HL-60/S4 (cell line): Measurements from ENCODE around the gene ADSL.

ENCODE experiments used
- in situ Hi-C: fragments of 300-500 bp; cut with MboI; formaldehyde crosslinking; loops from 2 replicates; pipeline ENCODE4 v1.14.3; 2022; ENCODE audit warnings: low sequenced_read_pairs

The ADSL gene

GRCh38 chr22:40403141-40403540, 56.8 kb downstream of the ADSL start:
- in situ Hi-C loops, result no loop called here

GRCh38 chr22:40403651-40404050, 57.4 kb downstream of the ADSL start:
- in situ Hi-C loops, result no loop called here

DNA sequence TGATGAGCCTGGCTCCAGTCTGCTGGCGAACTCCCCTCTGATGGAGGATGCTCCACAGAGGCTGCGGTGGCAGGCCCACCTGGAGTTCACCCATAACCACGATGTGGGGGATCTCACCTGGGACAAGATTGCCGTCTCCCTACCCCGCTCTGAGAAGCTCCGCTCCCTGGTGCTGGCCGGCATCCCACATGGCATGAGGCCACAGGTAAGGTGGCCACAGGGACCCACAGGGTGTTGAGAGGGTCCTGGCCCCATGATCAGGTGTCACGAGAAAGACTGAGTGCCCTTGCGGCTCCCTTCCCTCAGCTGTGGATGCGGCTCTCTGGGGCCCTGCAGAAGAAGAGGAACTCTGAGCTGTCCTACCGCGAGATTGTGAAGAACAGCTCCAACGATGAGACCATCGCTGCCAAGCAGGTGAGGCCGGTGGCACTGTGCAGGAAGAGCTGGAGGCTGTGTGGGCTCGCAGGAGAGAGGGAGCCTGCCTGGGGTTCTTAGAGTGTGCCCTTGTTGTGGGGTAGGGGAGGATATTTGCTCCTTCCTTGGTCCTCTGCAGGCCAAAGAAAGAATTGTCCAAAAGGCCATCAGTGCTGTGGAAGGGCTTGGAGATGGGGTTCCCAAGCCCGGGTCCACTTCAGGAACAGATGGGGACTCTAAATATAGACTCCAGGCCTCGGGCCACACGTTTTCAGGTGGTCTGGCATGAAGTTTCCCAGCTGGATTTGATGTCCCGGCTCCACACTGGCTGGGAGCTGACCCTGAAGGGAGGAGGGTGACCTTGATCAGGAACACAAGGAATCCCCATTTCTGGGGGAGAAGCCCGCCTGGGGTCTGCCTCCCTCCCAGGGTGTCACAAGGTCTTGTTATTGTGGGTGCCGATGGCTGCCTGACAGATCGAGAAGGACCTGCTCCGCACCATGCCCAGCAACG, 58.2 kb downstream of the ADSL start:
- in situ Hi-C loops, result no loop called here

DNA sequence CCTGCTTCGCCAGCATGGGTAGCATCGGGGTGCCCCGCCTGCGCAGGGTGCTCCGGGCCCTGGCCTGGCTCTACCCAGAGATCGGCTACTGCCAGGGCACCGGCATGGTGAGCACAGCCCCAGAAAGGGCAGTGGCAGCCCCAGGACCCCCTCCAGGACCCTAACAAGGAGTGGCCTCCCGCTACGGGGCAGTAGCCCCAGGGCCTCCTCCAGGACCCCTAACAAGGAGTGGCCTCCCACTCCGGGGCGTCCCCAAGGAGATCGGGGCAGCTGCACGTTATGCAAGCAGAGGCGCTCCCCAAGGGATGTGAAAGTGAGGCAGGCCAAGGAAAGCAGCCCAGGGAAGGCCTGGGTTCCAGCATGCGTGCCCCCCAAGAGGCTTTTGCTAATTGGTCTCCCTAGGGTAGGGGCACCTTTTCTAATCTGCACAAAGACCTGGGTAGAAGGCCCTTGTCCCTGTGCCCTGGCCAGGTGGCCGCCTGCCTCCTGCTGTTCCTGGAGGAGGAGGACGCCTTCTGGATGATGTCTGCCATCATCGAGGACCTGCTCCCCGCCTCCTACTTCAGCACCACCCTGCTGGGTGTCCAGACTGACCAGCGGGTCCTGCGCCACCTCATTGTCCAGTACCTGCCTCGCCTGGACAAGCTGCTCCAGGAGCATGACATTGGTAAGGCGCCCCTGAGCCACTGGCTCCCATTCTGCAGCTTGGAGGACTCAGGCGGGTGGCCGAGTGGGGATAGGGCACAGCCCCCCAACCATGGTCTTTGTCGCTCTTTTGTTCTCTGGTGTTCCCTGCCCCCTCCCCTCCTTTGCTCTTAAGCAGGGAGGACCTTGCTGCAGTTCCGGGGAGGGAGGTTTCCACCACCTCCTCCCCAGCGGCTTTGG, 59.1 kb downstream of the ADSL start:
- in situ Hi-C loops, result no loop called here

DNA sequence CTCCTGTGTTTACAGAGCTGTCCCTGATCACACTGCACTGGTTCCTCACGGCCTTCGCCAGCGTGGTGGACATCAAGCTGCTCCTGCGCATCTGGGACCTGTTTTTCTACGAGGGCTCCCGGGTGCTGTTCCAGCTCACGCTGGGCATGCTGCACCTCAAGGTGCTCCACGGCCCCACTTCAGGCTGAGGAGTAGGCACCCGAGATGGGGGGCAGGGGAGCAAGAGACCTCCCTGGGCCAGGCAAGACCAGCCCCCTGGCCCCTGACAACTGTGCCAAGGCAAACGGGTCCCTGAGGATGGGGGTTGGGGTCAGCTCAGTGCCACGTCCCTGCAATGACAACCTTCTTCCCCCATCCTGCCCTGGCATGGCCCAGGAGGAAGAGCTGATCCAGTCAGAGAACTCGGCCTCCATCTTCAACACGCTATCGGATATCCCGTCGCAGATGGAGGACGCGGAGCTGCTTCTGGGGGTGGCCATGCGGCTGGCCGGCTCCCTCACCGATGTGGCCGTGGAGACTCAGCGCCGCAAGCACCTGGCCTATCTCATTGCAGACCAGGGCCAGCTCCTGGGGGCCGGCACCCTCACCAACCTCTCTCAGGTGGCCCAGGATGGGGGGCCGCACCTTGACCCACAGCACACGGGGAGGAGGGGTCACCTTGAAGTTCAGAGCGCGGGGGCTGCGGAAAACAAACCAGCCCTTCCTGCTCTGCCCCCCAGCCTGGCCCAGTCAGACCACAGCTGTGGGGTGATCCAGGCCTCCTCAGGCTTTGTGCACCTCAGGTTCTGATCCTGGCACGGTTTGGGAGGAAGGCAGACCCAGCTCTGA, 60.0 kb downstream of the ADSL start:
- in situ Hi-C loops, result no loop called here

GRCh38 chr22:40407021-40407761, 60.9 kb downstream of the ADSL start:
- in situ Hi-C loops, result no loop called here

GRCh38 chr22:40407831-40408717, 61.8 kb downstream of the ADSL start:
- in situ Hi-C loops, result no loop called here

- in situ Hi-C loops, result no loop called here
These were observed 62.7 kb downstream of the ADSL start for GRCh38 chr22:40408718-40409612.

DNA sequence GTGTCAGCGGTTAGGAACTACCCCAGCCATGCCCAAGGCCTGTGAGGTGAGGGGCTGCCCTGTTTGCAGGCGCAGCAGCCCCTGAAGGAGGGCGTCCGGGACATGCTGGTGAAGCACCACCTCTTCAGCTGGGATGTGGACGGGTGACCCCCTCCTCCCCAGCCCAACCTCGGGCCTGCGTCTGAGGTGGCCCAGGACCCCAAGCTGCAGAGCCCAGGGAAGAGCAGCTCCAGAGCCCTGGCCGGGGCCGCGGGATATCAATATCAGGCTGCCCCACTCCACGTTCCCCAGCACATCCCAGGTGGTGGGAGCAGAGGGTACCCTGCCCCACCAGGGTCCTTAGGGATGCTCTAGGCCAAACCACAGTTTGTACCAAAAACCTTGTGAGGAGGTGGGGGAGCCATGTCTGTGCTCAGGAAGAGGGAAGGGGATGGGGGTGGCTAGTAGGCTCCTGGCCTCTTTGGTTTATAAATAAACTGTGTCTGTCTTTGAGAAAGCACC, 63.4 kb downstream of the ADSL start:
- in situ Hi-C loops, result no loop called here

DNA sequence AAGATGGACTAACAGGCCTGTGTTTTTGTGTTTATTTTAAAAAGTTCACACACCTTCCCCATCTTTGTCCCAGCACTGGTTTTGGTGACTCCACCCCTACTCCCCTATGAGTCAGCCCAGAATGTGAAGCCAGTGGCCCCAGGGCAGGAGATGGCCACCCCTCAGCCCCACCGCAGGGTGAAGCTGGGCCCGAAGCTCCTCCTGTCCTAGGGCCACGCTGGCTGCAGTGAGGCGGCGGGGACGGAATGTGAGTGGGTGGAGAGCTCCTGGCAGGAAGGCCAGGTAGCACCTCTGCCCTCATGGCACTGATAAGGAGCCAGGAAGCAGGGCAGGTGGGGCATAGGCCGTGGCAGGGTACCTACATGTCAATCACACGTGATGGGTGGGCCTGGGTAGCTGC, 64.0 kb downstream of the ADSL start:
- in situ Hi-C loops, result no loop called here

- in situ Hi-C loops, result no loop called here
These were observed 64.6 kb downstream of the ADSL start for GRCh38 chr22:40410731-40411505.

- in situ Hi-C loops, result no loop called here
These were observed 65.2 kb downstream of the ADSL start for GRCh38 chr22:40411506-40411861.

DNA sequence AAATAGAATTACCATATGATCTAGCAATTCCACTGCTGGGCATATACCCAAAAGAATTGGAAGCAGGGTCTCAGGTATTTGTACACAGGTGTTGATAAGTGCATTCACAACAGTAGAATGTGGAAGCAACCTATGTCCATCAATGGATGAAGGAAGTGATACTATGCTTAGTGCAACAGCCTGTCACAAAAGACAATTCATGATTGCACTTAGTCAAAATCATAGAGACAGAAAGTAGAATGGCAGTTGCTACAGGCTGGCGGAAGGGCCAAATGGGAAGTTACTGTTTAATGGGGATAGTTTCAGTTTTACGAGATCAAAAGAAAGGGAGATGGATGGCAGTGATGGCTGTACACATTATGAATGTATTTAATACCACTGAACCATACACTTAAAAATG, 66.1 kb downstream of the ADSL start:
- in situ Hi-C loops, result no loop called here

GRCh38 chr22:40413873-40414272, 67.6 kb downstream of the ADSL start:
- in situ Hi-C loops, result no loop called here

GRCh38 chr22:40414311-40414710, 68.0 kb downstream of the ADSL start:
- in situ Hi-C loops, result no loop called here

DNA sequence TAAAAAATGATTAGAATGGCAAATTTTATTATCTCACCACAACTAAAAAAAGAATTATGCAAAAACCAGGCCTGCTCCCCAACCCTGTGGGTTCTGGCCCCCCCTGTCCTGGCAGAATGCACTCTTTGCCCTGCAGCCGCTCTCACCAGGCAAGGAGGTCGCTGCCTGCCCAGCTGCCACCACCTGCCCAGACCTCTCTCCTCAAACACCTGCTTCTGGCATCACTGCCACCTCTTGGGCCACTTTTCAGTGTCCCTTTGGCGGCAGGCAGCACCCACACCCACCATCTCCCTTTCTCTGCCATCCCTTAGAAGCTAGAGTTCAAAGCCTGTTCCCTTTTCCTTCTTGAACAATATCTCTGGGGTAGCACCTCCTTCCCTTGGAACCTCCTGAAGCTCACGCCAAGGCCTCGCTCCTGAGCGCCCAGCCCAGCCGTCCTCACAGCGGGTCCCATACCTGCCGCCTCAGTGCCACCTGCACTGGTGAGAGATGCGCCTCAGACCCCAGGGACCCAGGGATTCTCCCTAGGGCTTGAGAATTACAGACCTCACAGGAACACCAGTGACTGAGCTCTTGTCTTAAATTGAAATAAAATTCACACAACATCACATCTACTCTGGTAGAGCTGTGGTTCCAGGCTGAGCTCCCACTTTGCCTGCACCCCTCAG, 68.7 kb downstream of the ADSL start:
- in situ Hi-C loops, result no loop called here
